Upper lobe of left lung (tissue), 6 donors: ENCODE measurements around the gene PLAC9. TPM values are rescaled to one million over a fixed set of nuclear protein-coding genes. Genes with fewer than 3 reads are reported as not detected.

ENCODE experiments used
- ATAC-seq, 2 donors: fragments of 200-7000 bp; cut with Tn5 transposase; one replicate each; pipeline ENCODE4 v1.9.1; 2022; ENCODE audit warnings: mild to moderate bottlenecking in 2 of 2, moderate library complexity in 2 of 2; ENCODE audit not compliant: low FRiP score in 2 of 2
- DNase-seq, 2 donors: peaks; one replicate each; pipeline ENCODE4 v3.0.0-alpha.2; 2019 to 2020
- H3K27ac ChIP-seq, 4 donors: fragments of 200-600 bp; sonication (generic); one replicate each; pipeline ENCODE4 v1.5.1; 2016 to 2019
- H3K27me3 ChIP-seq, 4 donors: fragments of 200-600 bp; sonication (generic); one replicate each; pipeline ENCODE4 v1.5.1; 2017 to 2019
- H3K36me3 ChIP-seq, 4 donors: fragments of 200-600 bp; sonication (generic); one replicate each; pipeline ENCODE4 v1.5.1; 2016 to 2019
- H3K4me1 ChIP-seq, 4 donors: fragments of 200-600 bp; sonication (generic); one replicate each; pipeline ENCODE4 v1.5.1; 2018 to 2019
- H3K4me3 ChIP-seq, 4 donors: fragments of 200-600 bp; sonication (generic); one replicate each; pipeline ENCODE4 v1.5.1; 2017 to 2019; ENCODE audit warnings: mild to moderate bottlenecking in 2 of 4, moderate library complexity in 1 of 4
- H3K9me3 ChIP-seq, 4 donors: fragments of 200-600 bp; sonication (generic); one replicate each; pipeline ENCODE4 v1.5.1; 2018 to 2019
- CTCF ChIP-seq, 6 experiments: fragments of 450-650 bp in 4 of 6; fragments of 200-600 bp in 2 of 6; sonication (generic) in 2 of 6; IDR thresholded peaks; one replicate each; pipeline ENCODE4 v1.5.1; 2016 to 2019; ENCODE audit warnings: antibody characterized with exemption in 6 of 6
- EP300 ChIP-seq, 4 donors: sonication (generic); formaldehyde crosslinking; IDR thresholded peaks; one replicate each; pipeline ENCODE4 v1.5.1; 2017; ENCODE audit warnings: antibody characterized with exemption in 4 of 4, control low read depth in 2 of 4
- POLR2A ChIP-seq, 4 donors: fragments of 450-650 bp; IDR thresholded peaks; one replicate each; pipeline ENCODE4 v1.5.1; 2016 to 2017; ENCODE audit warnings: antibody characterized with exemption in 4 of 4, mild to moderate bottlenecking in 2 of 4
- POLR2AphosphoS5 ChIP-seq, 2 donors: sonication (generic); formaldehyde crosslinking; IDR thresholded peaks; one replicate each; pipeline ENCODE4 v1.5.1; 2017; ENCODE audit warnings: antibody characterized with exemption in 2 of 2
- WGBS, 2 donors: methylation state at CpG; one replicate each; pipeline ENCODE4 v1.1.5; 2017 to 2018; 5-methylcytosine and 5-hydroxymethylcytosine counted together
- total RNA-seq, 6 donors: library from RNA; depleted of rRNA in 4 of 6; stranded (reverse); fragments of >200 nt in 4 of 6; gene quantifications; one replicate each; pipeline versions ENCODE4 v1.1.0 to v1.2.1, GENCODE V29; 2016 to 2021
- donor health status: DM: no; HTN: no; CAD: no; lungs with moderate emphysema.
- donor health status: DM: no; HTN: yes; CAD: no; lungs with severe emphysema.

PLAC9 gene
- total RNA-seq, 6 donors from 2014 or later, result 7.9 to 82.9 (median 26.5) TPM; not detected in 2

GRCh38 chr10:80156216-80156615 is 23.7 kb downstream of the PLAC9 start:
- peak overlapping the region in 3 of 4 donors; percentile 8 to 48 (median 35) for H3K27ac ChIP-seq
- H3K4me3 ChIP-seq, result no peak overlapping the region
- H3K9me3 ChIP-seq, result no peaks in the 10 kb centered on the region
- DNase-seq, result no peak
- WGBS, 2 donors, result 86 to 93% methylated on average over 5 of the region's 5 CpGs
- H3K36me3 ChIP-seq, result peaks cover 16 to 92% (median 70%) of the 10 kb centered on the region in 4 donors
- ATAC-seq, result no peak
- TF ChIP-seq POLR2AphosphoS5 (IDR thresholded peaks at IDR 0.05), result no peak
- no peak for TF ChIP-seq EP300 (IDR thresholded peaks at IDR 0.05)
- TF ChIP-seq CTCF (IDR thresholded peaks at IDR 0.05), result no peak
- no peak for TF ChIP-seq POLR2A (IDR thresholded peaks at IDR 0.05)
- no peaks in the 10 kb centered on the region for H3K27me3 ChIP-seq
- peaks cover 13 to 19% (median 15%) of the 10 kb centered on the region in 4 donors for H3K4me1 ChIP-seq

GRCh38 chr10:80157561-80157960 is 25.0 kb downstream of the PLAC9 start:
- 96% methylated on average over 11 to 14 of the region's 14 CpGs for WGBS, 2 donors
- TF ChIP-seq EP300 (IDR thresholded peaks at IDR 0.05) (no peak), POLR2AphosphoS5 (IDR thresholded peaks at IDR 0.05) (no peak), POLR2A (IDR thresholded peaks at IDR 0.05) (no peak), CTCF (IDR thresholded peaks at IDR 0.05) (no peak)
- peaks cover 27 to 98% (median 72%) of the 10 kb centered on the region in 4 donors for H3K36me3 ChIP-seq
- no peaks in the 10 kb centered on the region for H3K9me3 ChIP-seq
- H3K4me1 ChIP-seq, result peaks cover 13 to 19% (median 15%) of the 10 kb centered on the region in 4 donors
- H3K27ac ChIP-seq, result peak overlapping the region in 2 of 4 donors; percentile 62 to 69
- H3K27me3 ChIP-seq, result no peaks in the 10 kb centered on the region
- no peak overlapping the region for H3K4me3 ChIP-seq
- ATAC-seq (no peak), DNase-seq (peak in 1 of 2 donors; percentile 28)

GRCh38 chr10:80158126-80158525 is 25.6 kb downstream of the PLAC9 start:
- 75 to 76% methylated on average over 5 of the region's 5 CpGs for WGBS, 2 donors
- Histone ChIP-seq H3K4me1 (peaks cover 13 to 21% (median 15%) of the 10 kb centered on the region in 4 donors), H3K27me3 (no peaks in the 10 kb centered on the region), H3K9me3 (no peaks in the 10 kb centered on the region), H3K27ac (peak overlapping the region in 3 of 4 donors; percentile 62 to 69 (median 68)), H3K4me3 (no peak overlapping the region), H3K36me3 (peaks cover 32 to 98% (median 72%) of the 10 kb centered on the region in 4 donors)
- DNase-seq (no peak), ATAC-seq (peak in 1 of 2 donors; percentile 4)
- TF ChIP-seq EP300 (IDR thresholded peaks at IDR 0.05), result no peak
- no peak for TF ChIP-seq CTCF (IDR thresholded peaks at IDR 0.05)
- no peak for TF ChIP-seq POLR2A (IDR thresholded peaks at IDR 0.05)
- no peak for TF ChIP-seq POLR2AphosphoS5 (IDR thresholded peaks at IDR 0.05)

- WGBS, 2 donors, result 53 to 54% methylated on average over 6 to 14 of the region's 14 CpGs
- Histone ChIP-seq H3K27me3 (no peaks in the 10 kb centered on the region), H3K4me1 (peaks cover 14 to 26% (median 18%) of the 10 kb centered on the region in 4 donors), H3K36me3 (peaks cover 30 to 98% (median 72%) of the 10 kb centered on the region in 4 donors), H3K9me3 (no peaks in the 10 kb centered on the region), H3K27ac (peak overlapping the region; percentile 55 to 78 (median 68)), H3K4me3 (no peak overlapping the region)
- ATAC-seq (peak; percentile 73 to 87), DNase-seq (peak; percentile 20 to 72)
- TF ChIP-seq POLR2AphosphoS5 (IDR thresholded peaks at IDR 0.05) (peak; percentile 68 to 83), EP300 (IDR thresholded peaks at IDR 0.05) (peak in 2 of 4 donors; percentile 35 to 73), POLR2A (IDR thresholded peaks at IDR 0.05) (no peak)
These were observed 26.1 kb downstream of the PLAC9 start for GRCh38 chr10:80158598-80159127.

GRCh38 chr10:80159166-80159873 is 26.8 kb downstream of the PLAC9 start:
- TF ChIP-seq CTCF (IDR thresholded peaks at IDR 0.05) (no peak), POLR2A (IDR thresholded peaks at IDR 0.05) (no peak), POLR2AphosphoS5 (IDR thresholded peaks at IDR 0.05) (no peak), EP300 (IDR thresholded peaks at IDR 0.05) (no peak)
- ATAC-seq (no peak), DNase-seq (no peak)
- WGBS, 2 donors, result 86 to 90% methylated on average over 9 of the region's 9 CpGs
- Histone ChIP-seq H3K27ac (peak overlapping the region; percentile 55 to 78 (median 68)), H3K27me3 (no peaks in the 10 kb centered on the region), H3K36me3 (peaks cover 33 to 98% (median 76%) of the 10 kb centered on the region in 4 donors), H3K9me3 (no peaks in the 10 kb centered on the region), H3K4me1 (peaks cover 17 to 33% (median 22%) of the 10 kb centered on the region in 4 donors), H3K4me3 (no peak overlapping the region)
